A549 (cell line): ENCODE data around the gene CCDC120.

Experiments used
- CTCF ChIP-seq: fragments of >200 bp; sonication (Bioruptor Twin); formaldehyde crosslinking; IDR thresholded peaks from 3 replicates; pipeline ENCODE4 v1.5.1; 2016
- HDAC2 ChIP-seq: fragments of 200-600 bp; sonication (generic); IDR thresholded peaks from 2 replicates; pipeline ENCODE4 v1.6.1; 2016
- POLR2A ChIP-seq: IDR thresholded peaks from 2 replicates; pipeline ENCODE4 v1.6.1; 2012; ENCODE audit warnings: mild to moderate bottlenecking, low read length
- RAD21 ChIP-seq, 2 experiments: fragments of >200 bp in 1 of 2; sonication (Bioruptor Twin) in 1 of 2; formaldehyde crosslinking in 1 of 2; IDR thresholded peaks in 1 of 2; conservative IDR thresholded peaks in 1 of 2; 2 replicates in 1 of 2; 3 replicates in 1 of 2; pipeline ENCODE4 v1.6.1; 2012 to 2018; ENCODE audit warnings: inconsistent platforms in 1 of 2

- no peak for TF ChIP-seq CTCF
- TF ChIP-seq POLR2A = no peak
- TF ChIP-seq HDAC2 = no peak
- TF ChIP-seq RAD21 (conservative IDR thresholded peaks at IDR 0.05 in 1 of 2, IDR thresholded peaks at IDR 0.05 in 1 of 2) = no peak
Observed at GRCh38 chrX:49043987-49044281, 14.9 kb upstream of the CCDC120 start.
